ENCODE results near the gene RTCB. TPM values are rescaled to one million over a fixed set of nuclear protein-coding genes. Genes with fewer than 3 reads are reported as not detected.

The RTCB gene
- polyA plus RNA-seq, 4 donors: 104 to 117 (median 106) TPM

GRCh38 chr22:32341122-32341740 is 70.8 kb downstream of the RTCB start:
- DNase-seq (ENCODE audit: low read depth in 4 of 4, low spot score in 2 of 4): peak in 1 of 4 donors; percentile 36

DNA sequence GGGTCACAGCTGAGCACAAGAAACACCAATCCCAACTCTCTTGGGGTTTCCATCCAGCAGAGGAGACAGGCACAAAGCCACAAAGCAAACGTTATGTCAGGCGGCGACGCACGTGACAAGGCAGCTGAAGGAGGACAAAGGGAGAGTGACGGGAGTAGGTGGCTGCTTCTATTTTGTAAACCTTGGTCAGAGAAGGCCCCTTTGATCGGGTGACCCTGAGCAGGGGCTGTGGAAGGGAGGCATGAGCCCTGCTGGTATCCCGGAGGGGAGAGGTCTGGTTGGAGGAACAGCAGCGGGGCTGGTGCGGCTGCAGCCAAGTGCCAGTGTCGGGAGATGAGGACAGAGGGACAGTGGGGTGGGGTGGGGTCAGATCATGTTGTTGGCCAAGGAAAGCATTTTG is 71.6 kb downstream of the RTCB start:
- no peak for DNase-seq (ENCODE audit: low read depth in 4 of 4, low spot score in 2 of 4)

GRCh38 chr22:32339190-32340012 is 72.6 kb downstream of the RTCB start:
- no peak for DNase-seq (ENCODE audit: low read depth in 4 of 4, low spot score in 2 of 4)

- DNase-seq (ENCODE audit: low read depth in 4 of 4, low spot score in 2 of 4): no peak
Observed at GRCh38 chr22:32338757-32339156, 73.3 kb downstream of the RTCB start.

Other genes starting within 250 kb of the RTCB start
- gene RFPL2, start 207.2 kb downstream of the RTCB start, polyA plus RNA-seq (ENCODE audit: insufficient read length in 4 of 4): under 1 TPM; 0.23 to 0.56 (median 0.36) TPM
- 1 to 10 TPM in 3 of 4 donors, under 1 TPM in 1; 0.65 to 2.3 (median 1.5) TPM for gene SLC5A4, start 156.9 kb downstream of the RTCB start, polyA plus RNA-seq (ENCODE audit: insufficient read length in 4 of 4)
- not detected for gene RFPL3, start 54.4 kb downstream of the RTCB start, polyA plus RNA-seq (ENCODE audit: insufficient read length in 4 of 4)
- gene BPIFC, start 52.2 kb upstream of the RTCB start, polyA plus RNA-seq (ENCODE audit: insufficient read length in 4 of 4): not detected
- 100 to 1,000 TPM; 109 to 123 (median 117) TPM for gene FBXO7, start 62.6 kb upstream of the RTCB start, polyA plus RNA-seq (ENCODE audit: insufficient read length in 4 of 4)